Suprapubic skin (tissue), 3 donors: ENCODE results near the gene IGFBP5.

ENCODE experiments used
- CTCF ChIP-seq, 2 donors: fragments of 200-600 bp in 1 of 2; fragments of 450-650 bp in 1 of 2; sonication (generic) in 1 of 2; IDR thresholded peaks; one replicate each; pipeline ENCODE4 v1.5.1; 2016 to 2019; ENCODE audit warnings: antibody characterized with exemption in 2 of 2, mild to moderate bottlenecking in 1 of 2, moderate library complexity in 1 of 2
- POLR2A ChIP-seq, 2 donors: fragments of 450-650 bp; IDR thresholded peaks; one replicate each; pipeline ENCODE4 v1.6.1; 2017; ENCODE audit warnings: antibody characterized with exemption in 2 of 2, mild to moderate bottlenecking in 2 of 2, moderate library complexity in 2 of 2

- TF ChIP-seq CTCF (IDR thresholded peaks at IDR 0.05): no peak
- TF ChIP-seq POLR2A (IDR thresholded peaks at IDR 0.05): no peak
These were observed 22.1 kb upstream of the IGFBP5 start for GRCh38 chr2:216717491-216717901.
